ENCODE measurements around the gene RAB40C. TPM values are rescaled to one million over a fixed set of nuclear protein-coding genes. Genes with fewer than 3 reads are reported as not detected.
A peak's percentile ranks its signal among the peaks of the same experiment; 100 is the strongest.

The RAB40C gene
- total RNA-seq, 1 donor from 2014 or later, result 24.2 TPM

DNA sequence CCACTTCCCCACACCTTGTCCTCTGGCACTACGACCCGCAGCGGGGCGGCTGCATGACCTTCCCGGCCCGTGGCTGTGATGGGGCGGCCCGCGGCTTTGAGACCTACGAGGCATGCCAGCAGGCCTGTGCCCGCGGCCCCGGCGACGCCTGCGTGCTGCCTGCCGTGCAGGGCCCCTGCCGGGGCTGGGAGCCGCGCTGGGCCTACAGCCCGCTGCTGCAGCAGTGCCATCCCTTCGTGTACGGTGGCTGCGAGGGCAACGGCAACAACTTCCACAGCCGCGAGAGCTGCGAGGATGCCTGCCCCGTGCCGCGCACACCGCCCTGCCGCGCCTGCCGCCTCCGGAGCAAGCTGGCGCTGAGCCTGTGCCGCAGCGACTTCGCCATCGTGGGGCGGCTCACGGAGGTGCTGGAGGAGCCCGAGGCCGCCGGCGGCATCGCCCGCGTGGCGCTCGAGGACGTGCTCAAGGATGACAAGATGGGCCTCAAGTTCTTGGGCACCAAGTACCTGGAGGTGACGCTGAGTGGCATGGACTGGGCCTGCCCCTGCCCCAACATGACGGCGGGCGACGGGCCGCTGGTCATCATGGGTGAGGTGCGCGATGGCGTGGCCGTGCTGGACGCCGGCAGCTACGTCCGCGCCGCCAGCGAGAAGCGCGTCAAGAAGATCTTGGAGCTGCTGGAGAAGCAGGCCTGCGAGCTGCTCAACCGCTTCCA, 43.6 kb downstream of the RAB40C start:
- no peak for DNase-seq

DNA sequence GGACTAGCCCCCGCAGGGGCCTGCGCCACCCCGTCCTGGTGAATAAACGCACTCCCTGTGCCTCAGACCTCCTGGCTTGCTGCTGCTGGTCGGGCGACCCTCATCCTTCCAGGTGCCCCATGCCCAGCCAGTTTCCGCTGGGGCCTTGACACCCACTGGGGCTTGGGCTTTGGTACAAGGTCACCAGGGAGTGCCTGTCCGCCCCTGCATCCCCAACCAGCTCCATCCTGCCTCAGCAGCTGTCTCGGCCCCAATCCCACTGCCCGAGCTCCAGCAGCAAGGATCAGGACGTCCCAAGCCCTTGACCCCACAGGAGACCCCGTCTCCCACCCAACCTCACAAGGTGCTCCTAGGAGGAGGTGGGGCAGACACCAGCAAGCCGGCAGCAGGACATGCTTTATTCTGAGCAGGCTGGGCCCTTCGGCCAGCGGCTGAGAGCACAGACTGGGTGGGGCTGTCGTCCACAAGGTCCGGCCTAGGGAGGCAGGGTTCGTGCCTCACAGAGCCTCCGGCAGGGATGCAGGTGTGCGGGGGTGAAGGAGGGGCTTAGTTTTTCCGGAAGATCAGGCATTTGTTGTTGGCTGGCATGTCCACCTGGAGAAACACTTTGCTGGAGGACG, 44.3 kb downstream of the RAB40C start:
- no peak for DNase-seq

DNA sequence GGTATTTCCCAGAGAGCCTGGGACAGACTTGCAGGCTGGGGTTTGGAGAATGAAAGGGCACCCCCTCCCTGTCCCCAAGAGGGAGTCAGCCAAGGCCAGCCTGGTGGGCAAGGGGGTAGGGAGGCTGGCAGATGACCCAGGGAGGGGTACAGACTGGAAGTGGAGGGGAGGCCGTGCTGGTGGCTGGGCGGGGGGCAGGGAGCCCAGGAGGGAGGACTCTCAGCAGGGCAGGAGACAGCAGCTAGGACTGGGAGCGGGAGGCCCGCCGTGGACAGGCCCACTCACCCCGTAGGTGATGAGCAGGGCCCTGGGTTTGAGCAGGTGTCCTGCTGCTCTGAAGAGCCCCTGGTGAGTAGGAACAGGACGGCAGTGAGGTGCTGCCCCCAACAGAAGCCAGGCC, 45.1 kb downstream of the RAB40C start:
- no peak for DNase-seq

GRCh38 chr16:635573-636205, 45.8 kb downstream of the RAB40C start:
- no peak for DNase-seq

- peak; percentile 93 for DNase-seq
Observed at GRCh38 chr16:636206-637080, 46.6 kb downstream of the RAB40C start, which contains the start of gene METTL26. Gene METTL26 (minus strand): TSS chr16:636305. CDS start chr16:636290, 15 bp downstream.

DNA sequence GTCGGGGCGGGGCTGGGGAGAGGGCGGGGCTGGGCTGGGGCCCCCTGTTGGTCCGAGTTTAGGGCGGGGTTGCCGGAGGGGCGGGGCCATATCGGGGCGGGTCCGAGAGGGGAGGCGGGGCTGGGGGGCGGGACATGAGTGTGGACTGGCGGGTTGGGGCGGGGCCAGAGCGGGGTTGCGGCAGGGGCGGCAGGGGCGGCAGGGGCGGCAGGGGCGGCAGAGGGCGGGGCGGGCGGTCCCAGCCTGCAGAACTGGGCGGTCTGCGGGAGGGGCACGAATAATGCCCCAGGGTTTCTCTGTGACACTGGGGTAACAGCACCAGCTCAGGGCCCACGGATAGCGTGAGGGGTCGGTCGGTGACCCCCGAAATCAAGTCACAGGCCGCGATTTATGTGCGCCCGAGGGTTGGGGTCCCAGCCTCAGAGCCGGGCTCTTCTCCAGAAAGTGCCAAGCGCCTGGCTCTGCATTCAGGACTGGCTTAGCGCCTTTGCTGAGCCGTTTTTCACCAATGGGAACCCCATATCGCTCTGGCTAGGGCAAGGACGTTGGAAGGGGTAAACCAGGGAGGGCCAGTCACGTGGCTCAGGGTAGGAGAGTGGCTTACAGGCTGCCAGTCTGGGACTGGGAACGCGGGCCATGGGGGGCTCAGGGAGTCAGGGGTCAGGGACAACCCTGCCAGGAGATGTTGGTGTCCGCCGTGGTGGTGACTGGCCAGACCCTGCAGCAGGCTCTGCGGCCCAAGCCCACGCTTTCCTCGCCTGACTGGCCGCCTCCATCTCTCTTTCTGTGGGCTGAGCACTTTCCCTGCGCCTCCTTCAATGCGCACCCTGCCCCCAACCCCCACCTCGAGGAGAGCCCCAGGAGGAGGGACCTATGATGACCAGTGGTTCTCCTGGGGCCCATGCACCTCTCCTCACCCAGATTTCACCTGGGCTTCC, 47.5 kb downstream of the RAB40C start:
- DNase-seq, result peak; percentile 93

- no peak for DNase-seq
Observed at GRCh38 chr16:638034-638543, 48.2 kb downstream of the RAB40C start.

DNA sequence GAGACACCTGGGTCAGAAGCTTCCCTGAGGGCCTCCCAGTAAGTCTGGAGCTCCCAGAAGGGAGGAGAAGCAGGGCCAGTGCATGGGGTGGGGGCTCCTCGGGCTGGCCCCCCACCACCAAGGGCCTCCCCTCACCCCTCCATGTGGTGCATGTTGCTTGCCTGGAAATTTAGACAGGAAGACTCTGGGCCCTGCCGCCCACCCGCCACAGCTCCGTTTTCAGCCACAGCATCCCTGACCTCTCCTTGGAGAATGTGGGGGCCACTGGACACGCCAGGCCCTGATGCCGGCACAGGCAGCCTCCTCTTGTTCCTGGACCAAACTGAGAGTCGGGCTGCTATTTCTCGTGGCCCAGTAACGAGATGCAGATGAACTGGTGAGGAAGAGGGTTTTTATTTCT, 49.0 kb downstream of the RAB40C start:
- no peak for DNase-seq

DNA sequence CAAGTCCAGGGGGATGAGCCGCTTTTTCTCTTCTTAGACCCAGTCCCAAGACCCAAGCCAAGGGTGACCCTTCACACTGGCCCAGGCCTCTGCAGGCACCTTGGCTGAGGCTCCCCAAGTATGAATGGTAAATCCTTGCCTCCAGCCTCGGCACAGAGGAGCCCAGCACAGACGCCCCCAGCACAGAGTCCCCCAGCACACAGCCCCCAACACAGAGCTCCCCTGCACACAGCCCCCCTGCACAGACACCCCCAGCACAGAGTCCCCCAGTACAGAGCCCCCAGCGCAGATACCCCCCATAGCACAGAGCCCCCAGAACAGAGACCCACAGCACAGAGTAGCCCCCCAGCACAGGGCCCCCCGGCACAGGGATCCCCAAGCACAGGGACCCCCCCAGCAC, 50.7 kb downstream of the RAB40C start:
- DNase-seq, result no peak

GRCh38 chr16:641326-642188, 51.7 kb downstream of the RAB40C start, which contains the start of gene MCRIP2:
Gene MCRIP2 (plus strand): TSS chr16:641828. CDS start chr16:641992, 164 bp downstream.
- DNase-seq, result peak; percentile 70

DNA sequence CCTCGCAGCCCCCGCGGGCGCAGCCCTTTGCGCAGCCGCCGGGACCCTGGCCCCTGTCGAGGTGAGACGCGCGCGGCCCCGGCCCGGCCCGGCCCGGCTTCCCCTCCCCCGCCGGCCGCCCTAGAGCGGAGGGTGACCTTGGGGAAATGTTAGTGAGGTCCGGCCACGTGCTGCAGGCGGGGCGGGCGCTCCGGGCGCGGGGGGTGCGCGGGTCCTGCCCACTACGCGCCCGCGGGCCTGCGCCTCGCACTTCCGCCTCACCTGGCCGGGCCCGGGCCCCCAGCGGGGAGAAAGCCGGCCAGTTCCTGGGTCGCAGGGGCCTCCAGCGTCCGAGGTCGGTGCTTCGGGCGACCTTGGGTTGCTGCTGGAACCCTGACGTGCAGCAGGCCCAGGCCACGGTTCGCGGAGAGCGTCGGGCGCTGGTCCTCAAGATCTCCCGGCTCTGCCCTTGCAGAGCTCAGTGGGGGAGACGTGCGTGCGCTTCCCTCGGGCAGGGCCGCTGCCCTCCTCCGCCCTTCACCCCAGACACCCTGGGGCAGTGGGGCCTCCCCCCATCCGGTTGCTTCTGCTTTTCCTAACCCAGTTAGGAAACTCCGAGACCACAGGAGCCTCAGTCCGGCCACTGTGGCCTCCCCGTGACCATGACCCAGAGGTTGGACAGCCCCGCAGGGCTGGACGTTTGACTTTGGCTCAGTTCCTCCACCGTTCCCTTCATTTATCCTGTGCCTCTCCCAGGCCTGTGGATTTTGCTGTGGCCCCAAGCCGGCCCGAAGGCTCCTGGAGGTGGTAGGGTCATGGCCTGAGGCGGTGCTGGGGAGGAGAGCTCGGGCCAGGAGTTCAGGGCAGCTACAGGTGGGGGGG, 52.6 kb downstream of the RAB40C start:
- DNase-seq, result no peak

- DNase-seq, result no peak
Observed at GRCh38 chr16:643050-643368, 53.1 kb downstream of the RAB40C start.

DNA sequence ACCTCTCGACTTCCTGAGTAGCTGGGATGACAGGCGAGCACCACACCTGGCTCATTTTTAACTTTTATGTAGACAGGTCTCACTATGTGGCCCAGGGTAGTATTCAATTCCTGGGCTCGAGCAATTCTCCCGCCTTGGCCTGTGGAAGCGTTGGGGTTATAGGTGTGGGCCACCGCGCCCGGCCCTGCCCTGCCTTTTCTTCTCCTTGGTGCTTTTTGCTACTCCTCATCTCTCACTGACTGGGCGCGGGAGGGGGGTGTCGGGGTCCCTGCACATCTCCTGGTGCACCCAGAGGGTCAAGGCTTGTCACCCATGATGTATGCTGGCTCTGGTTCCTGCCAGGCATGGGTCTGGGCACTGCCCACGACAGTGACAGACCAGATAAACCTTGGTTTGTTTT, 54.7 kb downstream of the RAB40C start:
- DNase-seq, result no peak

DNA sequence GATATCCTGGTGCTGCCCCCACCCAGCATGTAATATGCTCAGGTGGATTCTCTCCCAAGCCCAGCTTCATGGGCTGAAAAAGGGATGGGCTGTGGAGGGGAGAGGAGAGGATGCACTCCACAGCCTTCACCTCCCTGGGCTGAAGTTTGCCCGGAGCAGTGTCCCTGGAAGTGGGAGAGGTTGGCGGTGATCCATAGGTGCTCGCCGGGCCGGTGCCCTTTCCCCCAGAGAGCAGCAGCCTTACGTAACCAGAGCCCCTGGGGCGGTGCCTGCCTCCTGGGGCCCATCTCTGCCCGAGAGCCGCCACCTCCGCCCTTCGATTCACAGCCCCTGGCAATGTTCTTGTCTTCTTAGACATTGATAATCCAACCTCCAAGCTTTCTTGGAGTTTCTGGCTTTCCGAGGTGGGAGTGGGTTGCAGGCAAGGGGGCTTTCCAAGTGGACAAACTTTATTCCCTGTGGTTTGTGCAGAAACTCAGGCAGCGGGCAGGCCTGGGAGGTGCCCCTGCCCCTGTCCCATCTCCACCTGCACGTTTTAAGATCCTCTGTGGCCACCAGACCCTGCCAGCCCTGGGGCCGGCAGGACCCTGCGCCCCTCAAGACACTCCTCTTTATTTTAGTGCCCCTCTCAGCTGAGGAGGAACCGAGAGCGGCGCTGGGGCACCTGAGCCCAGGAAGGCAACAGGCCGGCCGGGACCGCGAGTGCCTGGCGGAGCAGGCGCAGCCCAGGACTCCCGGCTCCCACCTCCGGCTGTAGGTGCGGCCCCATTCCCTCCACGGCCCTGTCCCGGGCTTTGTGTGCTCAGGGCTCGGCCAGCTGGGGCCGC, 56.2 kb downstream of the RAB40C start:
- no peak for DNase-seq

GRCh38 chr16:646679-647172, 56.9 kb downstream of the RAB40C start:
- no peak for DNase-seq

DNA sequence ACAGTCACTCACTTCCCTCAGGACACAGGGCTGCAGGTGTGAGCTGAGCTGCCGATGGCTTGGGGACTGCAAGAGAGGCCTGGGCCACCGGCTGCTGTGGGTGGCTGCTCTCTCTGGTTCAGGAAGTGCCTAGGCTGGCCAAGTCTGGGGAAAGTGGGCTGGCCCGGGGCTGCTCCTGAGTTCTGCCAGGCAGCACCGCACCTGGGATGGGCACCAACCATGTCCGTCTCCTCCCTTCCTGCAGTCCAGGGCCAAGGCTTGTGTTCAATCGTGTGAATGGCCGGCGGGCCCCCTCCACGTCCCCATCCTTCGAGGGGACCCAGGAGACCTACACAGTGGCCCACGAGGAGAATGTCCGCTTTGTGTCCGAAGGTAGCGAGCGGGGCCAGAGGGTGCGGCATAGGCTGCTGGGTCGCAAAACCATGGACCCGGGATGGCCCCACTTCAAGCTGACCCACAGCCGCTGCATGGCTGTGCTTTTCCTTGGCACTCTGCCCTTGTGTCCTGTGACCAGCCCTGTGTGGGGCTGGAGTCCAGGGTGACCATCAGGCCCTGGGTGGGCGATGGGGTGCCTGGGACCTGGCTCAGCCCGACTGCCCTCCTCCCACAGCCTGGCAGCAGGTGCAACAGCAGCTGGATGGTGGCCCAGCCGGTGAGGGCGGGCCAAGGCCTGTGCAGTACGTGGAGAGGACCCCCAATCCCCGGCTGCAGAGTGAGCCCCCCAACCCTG, 57.5 kb downstream of the RAB40C start:
- DNase-seq, result no peak

DNA sequence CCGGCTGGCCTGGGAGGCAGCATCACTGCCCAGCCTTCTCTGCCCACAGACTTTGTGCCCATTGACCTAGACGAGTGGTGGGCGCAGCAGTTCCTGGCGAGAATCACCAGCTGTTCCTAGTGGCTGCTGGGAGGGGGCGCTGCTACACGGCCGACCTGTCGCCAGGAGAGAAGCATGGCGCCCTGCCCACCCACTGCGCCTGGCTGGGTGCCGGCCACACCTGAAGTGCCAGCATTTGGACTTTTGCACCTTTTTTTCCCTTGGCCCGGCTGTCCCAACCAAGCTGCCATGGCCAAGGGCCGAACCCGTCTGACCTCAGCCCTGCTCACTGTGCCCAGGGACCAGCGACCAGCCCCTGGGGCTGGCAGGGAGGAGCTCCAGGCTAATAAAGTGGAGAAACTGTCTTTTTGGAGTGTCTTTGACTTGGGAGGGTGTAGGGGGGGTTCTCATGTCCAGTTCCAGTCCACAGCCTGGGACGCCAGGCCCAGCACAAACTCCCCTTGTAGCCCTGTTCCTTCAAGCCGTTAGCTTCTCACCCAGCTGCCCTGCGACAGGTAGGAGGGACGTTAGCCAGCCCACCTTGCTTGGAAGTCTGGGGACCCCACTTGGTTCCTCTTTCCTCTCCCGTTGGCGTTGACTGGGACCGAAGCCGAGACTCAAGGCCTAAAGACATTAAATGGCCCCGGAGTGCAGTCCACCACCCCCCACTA, 58.4 kb downstream of the RAB40C start:
- DNase-seq, result no peak

Measured in occipital lobe (tissue), 2 donors.